ENCODE results near the gene TMEM18.

The TMEM18 gene

DNA sequence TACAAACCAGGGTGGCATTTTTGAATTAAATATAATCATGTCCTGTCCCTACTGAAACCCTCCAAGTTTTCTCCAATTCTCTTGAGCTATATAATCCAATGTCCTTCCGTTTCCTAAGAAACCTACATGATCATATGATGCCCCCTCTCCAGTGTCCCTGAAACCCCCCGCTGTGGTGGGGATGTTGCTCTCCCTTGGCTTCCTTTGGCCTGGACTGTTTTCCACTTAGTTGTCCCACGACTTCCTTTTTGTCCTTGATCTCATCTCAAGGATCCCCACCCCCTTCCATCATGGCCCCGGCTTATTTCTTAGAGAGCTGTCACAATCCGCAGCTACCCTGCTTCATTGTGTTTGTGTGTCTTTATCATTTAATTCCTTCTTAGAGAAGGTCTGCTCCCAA, 43.8 kb downstream of the TMEM18 start:
- DNase-seq = no peak

DNA sequence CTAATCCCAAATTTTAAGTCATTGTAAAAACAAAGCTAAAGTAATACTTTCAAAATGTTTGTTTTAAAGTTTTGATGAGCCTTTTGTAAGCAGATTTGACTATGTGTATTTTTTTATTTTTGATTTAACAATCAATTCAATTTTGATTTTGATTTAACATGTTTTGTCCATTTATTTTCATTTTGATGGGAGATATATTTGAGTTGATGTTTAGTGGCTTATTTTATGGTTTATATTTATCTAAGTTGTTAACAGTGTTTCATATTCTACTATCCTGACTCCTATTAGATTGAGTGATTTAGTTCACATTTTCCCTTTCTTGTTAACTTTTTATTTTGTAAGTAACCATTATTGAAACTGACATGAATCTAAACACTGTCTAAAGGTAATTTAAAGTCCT, 44.7 kb downstream of the TMEM18 start:
- DNase-seq = no peak

DNA sequence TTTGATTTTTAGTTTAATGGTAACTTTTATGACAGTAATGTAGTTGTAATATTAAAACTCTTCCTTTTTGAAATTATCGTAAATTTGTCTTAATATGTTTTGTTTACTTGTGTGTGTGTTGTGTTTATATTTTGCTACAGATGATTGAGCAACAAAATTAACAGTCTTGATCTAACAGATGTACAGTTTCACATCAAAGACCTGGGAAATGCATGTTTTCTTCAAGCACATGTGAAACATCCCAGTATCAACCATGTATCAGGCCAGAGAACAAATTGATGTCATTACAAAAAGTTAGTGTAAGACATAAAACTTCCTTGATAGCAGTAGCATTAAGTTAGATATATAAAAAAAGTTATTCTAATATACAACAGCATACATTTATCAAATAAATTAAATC, 45.5 kb downstream of the TMEM18 start:
- DNase-seq = no peak

DNA sequence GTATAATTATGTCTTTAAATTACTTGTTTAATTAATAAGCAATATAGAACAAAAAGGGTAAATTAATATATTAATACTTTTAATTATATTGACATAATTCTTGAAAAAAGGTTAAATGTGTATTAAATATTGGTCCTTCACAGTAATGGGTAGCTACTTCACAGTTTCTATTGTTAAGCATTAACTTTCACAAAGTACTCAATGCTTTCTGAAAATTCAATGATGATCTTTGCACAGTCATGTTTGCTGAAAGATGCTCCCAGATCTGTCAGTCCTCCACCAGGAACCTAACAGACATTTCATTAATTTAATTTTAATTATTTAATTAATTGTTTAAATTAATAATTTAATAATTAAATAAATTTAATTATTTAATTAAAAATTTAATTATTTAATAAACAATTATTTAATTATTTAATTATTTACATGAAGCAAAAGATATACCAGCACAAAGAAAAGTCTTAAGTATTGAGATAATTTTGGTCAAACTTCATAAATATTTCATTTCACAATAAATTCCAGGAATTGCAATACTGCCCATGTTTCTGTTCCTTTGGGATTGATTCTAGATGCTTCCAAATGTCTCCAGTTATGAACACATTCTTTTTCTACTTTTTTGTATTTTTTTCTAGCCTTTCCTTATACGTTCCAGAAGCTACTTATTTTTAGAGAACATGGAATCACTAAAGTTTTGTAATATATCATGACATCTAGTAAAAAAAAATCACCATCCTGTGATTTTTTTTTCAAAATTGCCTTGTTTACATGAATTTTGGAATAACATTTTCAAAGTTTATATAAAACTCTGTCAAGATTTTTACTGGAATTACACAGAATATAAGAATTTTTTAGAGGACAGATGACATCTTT, 46.5 kb downstream of the TMEM18 start:
- no peak for DNase-seq

DNA sequence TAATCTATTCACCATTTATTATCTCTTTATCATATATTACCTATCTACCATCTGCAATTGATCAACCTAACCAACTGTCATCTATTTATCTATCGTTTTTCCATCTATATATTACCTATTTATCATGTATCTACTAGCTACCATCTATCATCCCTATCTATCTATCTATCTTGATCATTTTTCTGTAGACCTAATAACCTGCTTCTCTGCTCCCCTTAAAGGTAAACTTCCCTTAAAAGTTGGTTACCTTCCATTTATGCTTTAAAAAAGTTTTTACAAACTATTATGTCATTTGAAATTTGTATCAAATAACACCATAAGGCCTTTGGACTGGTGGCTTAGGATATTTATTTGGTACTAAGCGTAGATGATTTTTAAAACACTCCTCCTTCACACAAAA, 47.2 kb downstream of the TMEM18 start:
- no peak for DNase-seq

DNA sequence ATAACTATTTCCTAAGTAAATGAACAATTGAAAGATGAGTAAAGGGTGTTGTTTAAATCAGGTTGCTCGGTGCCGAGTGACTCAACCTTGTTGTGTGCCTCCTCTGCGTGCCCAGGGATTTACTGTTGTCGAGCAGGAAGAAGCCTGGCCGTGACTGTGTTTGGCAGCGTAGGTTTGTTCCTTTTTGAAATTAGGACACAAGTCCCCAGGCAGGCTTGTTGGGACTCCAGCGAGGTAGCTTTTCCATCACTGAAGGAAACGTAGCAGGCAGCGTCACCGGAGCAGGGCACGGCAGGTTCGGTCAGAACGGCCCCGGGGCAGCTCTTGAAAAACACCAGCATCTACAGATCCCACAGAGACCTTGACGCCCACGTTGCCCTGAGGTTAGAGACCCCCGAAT, 48.6 kb downstream of the TMEM18 start:
- no peak for DNase-seq

DNA sequence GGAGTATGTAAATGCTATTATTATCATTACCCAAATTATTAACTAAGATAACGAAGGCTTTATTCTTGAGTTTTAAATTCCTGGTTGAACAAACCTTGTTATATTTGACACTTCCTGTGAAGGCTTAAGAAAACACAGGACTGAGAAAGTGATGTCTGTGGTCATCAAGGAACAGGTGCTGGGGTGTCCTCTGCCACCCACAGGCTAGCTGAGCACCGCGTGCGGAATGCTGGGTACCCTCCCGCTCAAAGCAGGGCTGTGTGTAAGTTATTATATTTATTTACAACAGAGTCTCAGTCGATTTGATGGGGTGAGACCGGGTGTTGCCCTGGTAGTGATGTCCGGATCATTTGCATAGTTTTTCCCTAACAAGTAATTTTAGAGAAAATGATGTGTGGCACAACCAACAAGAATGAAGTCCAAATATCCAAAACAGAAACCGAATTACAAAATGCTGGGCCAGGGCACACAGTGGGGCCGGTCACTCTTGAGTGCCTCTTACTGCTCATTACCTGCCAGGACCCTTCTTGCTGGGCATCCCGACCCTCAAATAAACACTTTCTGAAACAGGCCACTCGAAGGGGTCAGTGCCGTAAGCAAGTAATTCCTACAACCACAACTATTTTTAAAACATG, 49.2 kb downstream of the TMEM18 start:
- no peak for DNase-seq

DNA sequence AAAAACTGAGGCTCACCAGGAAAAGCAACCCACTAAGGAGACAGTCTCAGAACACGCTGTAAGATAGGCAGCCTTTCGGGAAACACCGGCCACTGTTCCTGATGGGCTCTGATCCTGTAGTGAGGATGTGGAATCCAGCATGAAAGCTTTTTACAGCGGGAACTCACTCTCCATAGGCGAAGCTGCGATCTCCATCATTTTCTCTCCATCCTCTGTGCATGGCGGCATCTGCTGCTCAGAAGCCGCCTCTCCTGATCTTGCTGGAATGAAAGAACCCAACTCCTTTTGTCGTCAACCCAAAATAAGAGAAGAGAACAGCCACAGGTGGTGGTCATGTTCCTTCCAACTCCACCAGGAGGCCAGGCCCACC, 49.9 kb downstream of the TMEM18 start:
- no peak for DNase-seq

DNA sequence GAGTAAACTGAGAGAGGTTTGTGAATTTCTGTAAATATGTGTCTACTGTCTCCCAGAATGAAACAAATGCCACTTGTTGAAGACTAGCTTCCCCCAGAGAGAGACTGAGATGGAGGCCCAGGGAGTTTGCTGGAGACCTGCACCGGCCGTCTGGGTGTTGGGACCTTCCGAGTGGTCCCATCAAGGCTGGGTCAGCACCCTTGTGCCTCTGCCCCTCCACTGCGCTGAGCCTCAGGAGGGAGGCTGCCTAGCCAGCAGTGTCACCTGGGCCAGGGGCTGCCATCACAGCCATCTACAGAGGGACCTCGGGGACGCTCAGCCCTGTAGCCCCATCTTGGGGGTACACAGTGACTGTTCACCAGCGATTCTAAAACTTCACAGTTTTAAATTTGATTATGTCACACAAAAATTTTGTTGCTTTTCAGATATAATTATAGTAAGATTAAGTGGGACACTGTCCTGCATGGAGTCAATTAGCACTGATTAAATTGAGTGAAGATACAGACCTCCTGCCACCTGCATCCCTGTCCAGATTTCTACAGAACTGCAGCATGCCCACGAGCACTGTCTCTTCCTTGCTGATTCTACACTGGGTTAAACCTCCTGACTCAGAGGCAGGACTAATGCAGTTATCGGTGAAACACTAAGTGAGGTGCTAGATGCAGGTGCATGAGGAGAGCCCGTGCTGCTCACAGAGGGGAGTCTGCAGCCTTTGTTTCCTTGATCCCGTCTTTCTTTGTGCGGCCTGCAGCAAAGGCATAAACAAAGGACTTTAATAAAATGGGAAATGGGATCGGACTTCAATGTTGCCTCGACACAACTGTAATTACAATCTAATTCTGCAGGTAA, 50.5 kb downstream of the TMEM18 start:
- no peak for DNase-seq

DNA sequence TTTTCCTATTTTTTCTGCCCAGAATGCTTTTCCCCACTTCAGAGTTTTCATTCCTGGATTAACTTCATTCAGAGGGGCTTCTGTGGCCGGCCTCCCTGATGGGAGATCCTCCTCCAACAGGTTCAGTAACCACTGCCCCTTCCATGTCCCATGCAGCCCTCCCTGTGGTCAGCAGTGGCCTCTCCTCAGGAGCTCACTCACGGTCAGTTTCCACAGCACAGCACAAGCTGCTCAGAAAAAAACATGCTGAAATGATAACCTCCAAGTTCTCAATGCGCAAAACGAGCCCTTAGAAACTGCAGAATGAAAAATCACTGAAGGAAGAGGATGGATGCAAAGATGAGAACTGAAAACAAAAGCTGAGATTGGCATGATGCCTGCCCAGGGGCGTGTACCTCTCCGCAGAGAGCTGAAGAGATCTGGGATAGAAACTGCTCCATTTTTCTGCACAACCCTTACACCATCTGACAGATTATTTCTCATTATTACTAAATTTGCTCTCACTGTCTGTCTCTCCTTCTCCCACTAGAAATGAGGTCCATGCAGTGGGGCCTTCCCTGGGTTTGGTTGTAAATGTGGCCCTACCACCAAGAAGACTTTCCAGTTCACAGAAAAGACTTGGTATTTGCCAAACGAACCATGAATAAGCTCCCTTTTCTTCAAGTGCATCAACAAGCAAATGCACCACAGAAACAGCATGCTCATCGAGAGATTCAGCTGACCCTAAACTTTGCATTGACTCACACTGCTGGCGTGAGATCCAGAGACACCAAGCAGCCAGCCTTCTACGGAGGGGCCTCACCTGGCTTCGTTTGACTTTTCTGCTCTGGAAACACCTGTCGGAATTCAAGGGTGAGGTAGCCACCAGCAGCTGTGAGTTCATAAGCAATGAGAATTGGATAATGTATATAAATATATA, 51.5 kb downstream of the TMEM18 start:
- DNase-seq = no peak

DNA sequence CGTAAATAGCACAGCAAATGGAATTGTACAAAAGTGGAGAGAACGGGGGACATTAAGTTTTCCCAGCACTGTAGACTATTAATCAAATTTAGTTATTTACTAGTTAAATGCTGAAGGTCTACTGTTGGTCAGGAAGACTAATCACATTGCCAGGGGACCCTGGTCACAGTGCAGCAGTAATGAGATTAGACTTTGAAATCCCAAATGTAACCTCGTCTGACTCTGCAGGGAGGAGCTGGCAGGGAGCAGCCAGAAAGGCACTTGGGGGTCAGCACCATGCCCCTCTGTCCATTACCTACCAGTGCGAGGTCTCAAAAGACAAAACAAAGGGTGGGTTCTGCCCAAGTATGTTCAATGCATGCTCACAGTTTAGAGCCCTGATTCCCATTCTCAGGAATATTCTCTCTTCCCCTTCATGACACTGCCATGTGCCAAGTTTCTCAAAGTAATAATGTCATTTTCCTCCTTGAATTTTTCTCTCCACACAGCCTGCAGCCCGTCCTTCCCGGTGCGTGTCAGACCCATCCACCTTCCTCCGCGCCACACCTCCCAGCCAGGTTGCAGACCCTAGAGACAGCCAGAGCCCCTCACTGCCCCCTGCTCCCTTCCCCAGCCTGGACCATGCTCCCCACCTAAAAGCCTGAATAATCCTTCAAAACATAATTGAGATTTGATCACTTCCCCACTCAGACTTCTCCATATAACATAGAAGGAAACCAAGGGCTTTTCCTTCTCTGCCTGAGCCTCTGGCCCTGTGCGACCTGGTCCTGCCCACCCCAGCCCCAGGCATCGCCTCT, 52.5 kb downstream of the TMEM18 start:
- DNase-seq = no peak

DNA sequence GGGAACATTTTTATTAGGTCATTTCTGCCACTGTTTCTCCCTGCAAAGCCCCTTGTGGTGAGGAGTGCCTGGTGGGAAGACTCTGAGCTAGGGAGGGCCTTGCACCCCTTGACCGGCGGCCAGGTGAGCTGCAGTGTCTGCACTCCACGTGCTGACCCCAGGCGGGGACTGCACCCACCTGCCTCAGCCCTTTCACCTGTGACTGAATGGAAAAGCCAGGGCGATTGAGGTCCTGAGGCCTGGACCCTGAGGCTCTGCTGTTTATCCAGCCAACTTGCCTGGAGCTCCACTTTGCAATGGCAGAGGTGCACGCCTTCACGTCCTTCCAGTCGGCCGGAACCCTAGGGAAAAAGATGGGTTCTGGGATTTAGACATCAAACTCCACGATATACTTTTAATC, 53.1 kb downstream of the TMEM18 start:
- DNase-seq = no peak

DNA sequence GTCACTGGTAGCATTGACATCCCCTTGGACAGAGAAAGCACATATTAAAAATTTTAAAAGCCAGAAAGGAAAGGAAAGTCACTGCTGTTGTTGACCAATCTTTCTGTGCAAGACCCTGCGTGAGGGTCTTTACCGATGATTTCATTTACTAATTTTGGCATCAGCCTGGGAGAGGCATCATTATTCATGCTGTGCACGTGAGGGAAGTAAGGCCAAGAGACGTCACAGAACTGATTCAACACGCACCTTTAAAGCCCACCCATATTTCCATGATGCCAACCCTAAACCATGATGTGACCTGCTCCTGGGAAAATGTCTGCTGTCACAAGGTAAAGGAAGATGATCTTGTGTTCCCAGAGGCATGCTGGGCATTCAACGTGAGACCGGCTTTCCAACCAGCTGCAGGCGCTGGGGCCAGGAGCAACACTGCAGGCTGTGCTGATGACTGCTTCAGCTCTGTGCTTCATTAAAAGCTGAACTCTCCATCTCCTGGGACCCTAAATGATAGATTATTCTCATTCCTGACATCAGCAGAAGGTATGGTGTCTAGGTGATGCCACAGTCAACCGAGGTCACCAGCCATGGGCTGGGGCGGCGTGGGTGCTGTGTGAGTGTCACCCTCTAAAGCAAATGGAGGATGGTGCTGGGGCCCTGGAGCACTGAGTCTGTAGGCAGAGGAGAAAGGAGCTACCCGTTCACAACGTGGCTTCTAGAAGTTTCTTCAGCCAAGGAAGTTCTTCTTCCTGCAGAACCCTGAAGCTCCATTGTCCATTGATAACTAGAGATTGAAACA, 53.9 kb downstream of the TMEM18 start:
- DNase-seq = no peak

DNA sequence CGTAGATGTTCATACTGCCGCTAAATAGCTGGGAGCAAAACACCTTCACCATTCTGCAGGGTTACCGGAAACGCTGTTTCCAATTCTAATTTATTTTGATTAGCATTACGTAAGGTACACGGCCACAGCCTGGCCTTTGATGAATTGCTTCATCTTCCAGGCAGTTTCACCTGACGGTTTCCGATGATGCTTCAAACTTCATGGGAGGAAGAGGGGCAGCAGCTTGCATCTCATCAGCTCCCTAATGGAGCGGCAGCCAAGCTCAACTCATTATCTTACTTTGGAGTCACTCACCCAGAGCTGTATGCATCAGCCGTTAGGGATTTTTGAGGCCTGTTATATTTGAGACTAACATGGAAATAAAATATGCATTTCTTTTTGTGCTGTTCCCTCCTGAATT, 54.8 kb downstream of the TMEM18 start:
- no peak for DNase-seq

DNA sequence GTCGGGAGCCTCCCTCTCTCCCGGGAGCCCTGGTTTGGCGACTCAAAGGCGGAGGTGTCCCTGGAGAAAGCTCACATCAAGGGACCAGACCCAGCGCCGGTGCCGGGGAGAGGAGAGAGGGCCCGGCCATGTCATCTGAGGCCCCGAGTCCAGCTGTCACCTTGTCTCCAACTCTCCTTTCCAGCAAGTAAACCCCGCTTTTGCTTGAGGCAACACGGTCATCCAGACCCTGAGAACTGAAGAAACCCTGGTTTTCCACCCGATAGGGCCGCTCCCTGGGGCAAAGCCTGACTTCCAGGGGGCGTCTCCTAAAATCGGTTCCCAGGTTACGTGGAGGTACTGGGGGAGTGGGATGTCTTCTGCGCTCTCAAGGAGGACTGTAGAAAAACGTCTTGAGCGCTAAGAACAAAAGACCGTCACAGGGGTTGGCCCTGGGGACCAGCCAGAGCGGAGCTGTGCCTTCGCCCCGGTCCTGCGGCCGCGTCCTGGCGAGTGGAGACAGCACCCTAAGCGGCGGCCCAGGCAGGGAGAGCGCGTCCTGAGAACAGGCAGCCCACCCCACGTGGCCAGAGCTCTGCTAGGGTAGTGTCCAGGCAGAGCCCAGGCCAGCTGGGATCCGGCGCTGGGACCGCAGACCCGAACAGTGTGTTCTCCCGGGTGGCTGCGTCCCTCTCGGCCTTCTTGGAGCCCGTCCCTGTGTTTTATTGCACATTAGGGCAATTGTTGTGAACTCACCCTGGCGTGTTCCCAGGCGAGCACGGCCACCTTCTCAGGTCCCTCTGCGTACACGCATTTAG, 55.7 kb downstream of the TMEM18 start:
- DNase-seq = no peak

DNA sequence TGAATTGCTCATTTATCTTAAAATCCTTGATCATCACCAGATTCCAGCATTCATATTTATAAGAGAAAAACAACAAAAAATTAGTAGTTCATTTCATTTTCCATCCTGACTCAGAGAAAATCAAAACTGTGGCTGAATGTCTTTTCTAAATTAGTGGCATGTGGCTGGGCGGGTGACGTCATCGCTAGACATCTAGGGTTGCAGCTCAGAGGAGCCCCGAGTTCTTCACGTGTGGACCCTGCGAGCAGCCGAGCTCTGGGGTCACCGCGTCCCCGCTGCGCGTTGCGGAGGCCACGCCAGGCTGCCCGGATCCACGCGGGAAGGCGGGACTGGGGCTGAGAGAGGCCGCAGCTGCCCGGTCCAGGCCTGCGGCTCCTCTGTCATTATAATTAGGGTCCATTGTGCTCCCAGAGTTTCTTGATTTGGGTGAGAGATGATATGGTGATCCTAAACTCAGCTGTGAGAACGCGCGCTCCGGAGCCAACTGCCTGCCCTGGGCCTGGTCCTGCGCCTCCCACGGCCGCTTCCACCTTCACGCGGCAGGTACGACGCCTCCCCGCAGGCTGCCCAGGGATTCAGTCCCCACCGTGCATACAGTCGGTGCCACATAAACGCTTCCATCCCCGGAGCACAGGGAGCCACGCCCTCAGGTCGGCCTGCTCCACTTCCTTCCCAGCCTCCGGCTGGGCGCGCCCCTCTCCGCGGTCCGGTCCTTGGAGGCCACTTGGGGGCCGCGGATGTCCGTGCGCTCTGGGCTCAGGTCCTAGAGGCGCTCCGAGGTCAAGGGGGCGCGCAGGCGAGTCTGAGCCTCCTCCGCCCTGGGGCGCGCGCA, 56.5 kb downstream of the TMEM18 start:
- DNase-seq = no peak

DNA sequence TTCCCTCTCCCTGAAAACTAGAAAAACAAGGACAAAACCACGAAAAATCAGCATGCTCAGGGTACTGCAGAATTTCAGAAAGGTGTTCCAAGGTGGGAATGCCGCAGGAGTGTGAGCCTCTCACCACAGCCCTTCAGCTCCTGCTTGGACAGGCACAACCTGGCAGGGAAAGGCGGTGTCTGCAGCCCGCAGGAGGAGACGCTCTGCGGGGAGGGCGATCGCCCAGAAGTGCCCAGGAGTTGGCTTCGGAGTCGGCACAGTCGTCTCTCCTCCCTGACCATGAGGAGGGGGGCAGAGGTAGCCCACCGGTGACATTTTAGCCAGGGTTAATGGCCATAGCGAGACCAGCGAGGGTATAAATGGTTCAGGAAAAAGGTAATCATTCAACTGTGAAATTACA, 57.2 kb downstream of the TMEM18 start:
- no peak for DNase-seq

DNA sequence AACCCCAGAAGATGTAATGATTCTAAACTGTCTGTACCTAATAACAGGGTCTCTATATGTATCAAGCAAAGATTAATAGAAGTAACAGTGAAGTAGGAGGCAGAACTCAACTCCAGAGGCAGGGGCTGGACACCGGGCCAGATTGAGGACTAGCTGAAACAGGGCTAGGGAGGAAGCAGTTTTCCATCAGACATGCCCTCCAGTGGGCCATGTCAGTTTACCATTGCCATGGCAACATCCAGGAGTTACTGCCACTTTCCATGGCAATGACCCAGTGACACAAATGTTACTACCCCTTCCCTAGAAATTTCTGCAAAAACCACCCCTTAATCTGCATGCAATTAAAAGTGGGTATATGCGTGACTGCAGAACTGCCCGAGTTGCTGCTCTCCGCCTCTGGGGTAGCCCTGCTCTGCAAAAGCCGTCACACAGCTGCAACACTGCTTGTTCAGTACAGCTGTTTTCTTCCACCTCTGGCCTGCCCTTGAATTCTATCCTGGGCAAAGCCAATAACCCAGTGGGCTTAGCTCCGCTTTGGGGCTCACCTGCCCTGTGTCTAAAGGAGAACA, 58.7 kb downstream of the TMEM18 start:
- no peak for DNase-seq

DNA sequence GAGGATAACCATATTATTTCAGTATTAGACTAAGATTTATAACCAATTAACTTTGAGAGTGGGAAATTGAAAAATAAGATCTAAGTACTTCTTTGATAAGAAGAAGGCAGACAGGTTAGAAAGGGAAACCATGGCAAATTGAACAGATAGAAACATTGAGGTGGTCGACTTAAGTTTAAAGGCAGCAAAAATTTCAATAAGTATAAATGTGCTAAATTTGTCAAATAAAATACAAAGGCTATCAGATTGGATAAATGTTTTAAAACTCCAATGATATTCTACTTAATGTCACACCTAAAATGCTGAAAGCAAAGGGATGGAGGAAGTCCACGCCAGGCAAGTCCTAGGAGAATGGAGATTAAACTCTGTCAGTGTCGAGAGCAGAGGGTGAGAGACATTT, 59.2 kb downstream of the TMEM18 start:
- no peak for DNase-seq
